GM12878 (cell line): ENCODE measurements around the gene ZNF780B. TPM values are rescaled to one million over a fixed set of nuclear protein-coding genes. Genes with fewer than 3 reads are reported as not detected.
A peak's percentile ranks its signal among the peaks of the same experiment; 100 is the strongest.

ENCODE experiments used
- ATF7 ChIP-seq: fragments of 450-650 bp; IDR thresholded peaks from 2 replicates; pipeline ENCODE4 v1.6.1; 2016; ENCODE audit warnings: low read depth, mild to moderate bottlenecking
- BHLHE40 ChIP-seq, 2 experiments: fragments of 450-650 bp in 1 of 2; IDR thresholded peaks; 2 replicates each; pipeline ENCODE4 v1.6.1; 2011 to 2017; ENCODE audit warnings: low read depth in 2 of 2, borderline replicate concordance in 1 of 2, improper control_type of control experiment in 1 of 2, low read length in 1 of 2, mild to moderate bottlenecking in 1 of 2
- CBX3 ChIP-seq: fragments of 200-600 bp; sonication (generic); IDR thresholded peaks from 2 replicates; pipeline ENCODE4 v1.6.1; 2016; ENCODE audit warnings: low read depth, borderline replicate concordance
- CBX5 ChIP-seq: sonication (generic); IDR thresholded peaks from 2 replicates; pipeline ENCODE4 v1.6.1; 2016; ENCODE audit warnings: low read depth, moderate library complexity, mild to moderate bottlenecking, inconsistent platforms
- CHD1 ChIP-seq: IDR thresholded peaks from 2 replicates; pipeline ENCODE4 v1.6.1; 2012; ENCODE audit warnings: low read depth, low read length, improper control_type of control experiment
- FOS ChIP-seq: IDR thresholded peaks from 3 replicates; pipeline ENCODE4 v1.6.1; 2011; ENCODE audit warnings: borderline replicate concordance; ENCODE audit not compliant: insufficient read length; ENCODE audit errors: extremely low read depth
- GATAD2B ChIP-seq: fragments of 450-650 bp; conservative IDR thresholded peaks from 2 replicates; pipeline ENCODE4 v1.6.1; 2017; ENCODE audit warnings: low read depth, mild to moderate bottlenecking, moderate library complexity
- IRF3 ChIP-seq: fragments of 450-650 bp; IDR thresholded peaks from 2 replicates; pipeline ENCODE4 v1.6.1; 2014; ENCODE audit warnings: mild to moderate bottlenecking
- JUND ChIP-seq: IDR thresholded peaks from 2 replicates; pipeline ENCODE4 v1.6.1; 2012; ENCODE audit warnings: low read depth, mild to moderate bottlenecking, low read length, improper control_type of control experiment, moderate library complexity
- KAT2A ChIP-seq: conservative IDR thresholded peaks from 2 replicates; pipeline ENCODE4 v1.6.1; 2011; ENCODE audit warnings: low read depth, low read length; ENCODE audit not compliant: control insufficient read depth
- MTA3 ChIP-seq: IDR thresholded peaks from 2 replicates; pipeline ENCODE4 v1.6.1; 2012; ENCODE audit warnings: low read length, inconsistent platforms, borderline replicate concordance
- NFIC ChIP-seq: IDR thresholded peaks from 2 replicates; pipeline ENCODE4 v1.6.1; 2012; ENCODE audit warnings: low read depth, mild to moderate bottlenecking, inconsistent platforms, low read length, moderate library complexity
- NFYA ChIP-seq: IDR thresholded peaks from 2 replicates; pipeline ENCODE4 v1.6.1; 2011; ENCODE audit warnings: low read depth, mild to moderate bottlenecking, low read length, improper control_type of control experiment, borderline replicate concordance
- POLR2AphosphoS2 ChIP-seq: IDR thresholded peaks from 2 replicates; pipeline ENCODE4 v1.6.1; 2011; ENCODE audit warnings: low read depth, mild to moderate bottlenecking, low read length, improper control_type of control experiment, moderate library complexity
- RBBP5 ChIP-seq: fragments of 200-600 bp; sonication (generic); conservative IDR thresholded peaks from 2 replicates; pipeline ENCODE4 v1.6.1; 2016
- RUNX3 ChIP-seq: IDR thresholded peaks from 2 replicates; pipeline ENCODE4 v1.6.1; 2012; ENCODE audit warnings: low read length, inconsistent platforms
- SIN3A ChIP-seq: IDR thresholded peaks from 2 replicates; pipeline ENCODE4 v1.6.1; 2012; ENCODE audit warnings: low read depth, low read length, improper control_type of control experiment
- SKIL ChIP-seq: fragments of 450-650 bp; IDR thresholded peaks from 2 replicates; pipeline ENCODE4 v1.6.1; 2017; ENCODE audit warnings: mild to moderate bottlenecking, low read depth, inconsistent platforms; ENCODE audit not compliant: poor library complexity, severe bottlenecking
- TAF1 ChIP-seq: IDR thresholded peaks from 2 replicates; pipeline ENCODE4 v1.6.1; 2011; ENCODE audit warnings: mild to moderate bottlenecking, low read depth, low read length, borderline replicate concordance
- TCF12 ChIP-seq: IDR thresholded peaks from 2 replicates; pipeline ENCODE4 v1.6.1; 2011; ENCODE audit warnings: low read depth, mild to moderate bottlenecking, low read length
- USF1 ChIP-seq: IDR thresholded peaks from 2 replicates; pipeline ENCODE4 v1.6.1; 2011; ENCODE audit warnings: borderline replicate concordance, low read depth, mild to moderate bottlenecking, moderate library complexity, mixed read lengths, low read length; ENCODE audit not compliant: insufficient read depth; ENCODE audit errors: extremely low read length
- ZNF592 ChIP-seq: fragments of 450-650 bp; IDR thresholded peaks from 2 replicates; pipeline ENCODE4 v1.6.1; 2017; ENCODE audit warnings: mild to moderate bottlenecking, moderate library complexity
- ZNF622 ChIP-seq: fragments of 450-650 bp; IDR thresholded peaks from 2 replicates; pipeline ENCODE4 v1.6.1; 2017; ENCODE audit warnings: mild to moderate bottlenecking, inconsistent platforms
- polyA plus RNA-seq, 11 experiments: library from polyadenylated mRNA; depleted of rRNA in 4 of 11; unstranded in 6 of 11; stranded (reverse) in 5 of 11; fragments of >200 nt; fragmentation: Nextera tagmentation in 4 of 11; fragmentation: Illumina TruSeq in 1 of 11; extraction: Ambion mirVana in 4 of 11; extraction: Trizol in 1 of 11; gene quantifications; 1 replicate in 1 of 11; 2 replicates in 10 of 11; pipeline versions ENCODE4 v1.2.1 to v1.2.3, GENCODE V29; 2011 to 2016; ENCODE audit warnings: inconsistent platforms in 2 of 11, missing spikeins in 2 of 11, low read depth in 1 of 11
- total RNA-seq, 4 experiments: library from RNA; depleted of rRNA in 3 of 4; stranded (reverse); fragments of >200 nt in 3 of 4; fragmentation: Illumina TruSeq in 1 of 4; extraction: Trizol in 1 of 4; gene quantifications; 2 replicates each; pipeline versions ENCODE4 v1.2.1 to v1.2.3, GENCODE V29; 2013 to 2021

ZNF780B gene
- total and polyA plus RNA-seq, 10 of the 15 experiments (the other 5 are each of a cell fraction or from before 2014, with no cell fraction given) = 7.3 to 24.0 (median 12.3) TPM

GRCh38 chr19:40055832-40056504 is at the start of gene ZNF780B (continued):
- TF ChIP-seq POLR2AphosphoS2 (no peak), CHD1 (no peak), BHLHE40 (IDR thresholded peaks at IDR 0.05; ENCODE audit: borderline replicate concordance in 1 of 2, low read depth in 2 of 2, low read length in 1 of 2) (peak; percentile 19 to 32; a peak in 1 of 4 replicates), ZNF592 (no peak), RUNX3 (peak; percentile 78), SIN3A (no peak), GATAD2B (0 out of 2 replicates have a peak, but pooled peaks have one; percentile 33), KAT2A (no peak), TCF12 (no peak), JUND (no peak), NFYA (no peak), IRF3 (no peak), CBX5 (no peak), ZNF622 (no peak), TAF1 (0 out of 2 replicates have a peak, but pooled peaks have one; percentile 42), NFIC (no peak), RBBP5 (no peak), MTA3 (no peak), ATF7 (peak; percentile 46), FOS (no peak), CBX3 (no peak), USF1 (no peak), SKIL (peak; percentile 22)
